ENCODE data around the gene B4GALT5. TPM values are rescaled to one million over a fixed set of nuclear protein-coding genes. Genes with fewer than 3 reads are reported as not detected.
"Not testable (repeated sequence)": the region's sequence is repeated elsewhere in the genome, so short reads cannot be mapped to it uniquely, and the experiment has no call there.

B4GALT5 gene
- total RNA-seq, 1 donor from 2014 or later: 31.0 TPM

- intact Hi-C loops (cut with micrococcal nuclease): no loop called here
- H3K4me1 ChIP-seq: peaks cover 80% of the 10 kb centered on the region
- H3K4me3 ChIP-seq: no peak overlapping the region
These were observed 2.6 kb downstream of the B4GALT5 start for GRCh38 chr20:49710971-49711666.

GRCh38 chr20:49707118-49707517 is 6.6 kb downstream of the B4GALT5 start:
- intact Hi-C loops (cut with micrococcal nuclease): no loop called here
- no peaks in the 10 kb centered on the region for H3K27me3 ChIP-seq (ENCODE audit: low read depth)
- peaks cover 76% of the 10 kb centered on the region for H3K4me1 ChIP-seq
- no peak overlapping the region for H3K4me3 ChIP-seq
- H3K27ac ChIP-seq (replicated peaks): peak overlapping the region; percentile 61
- TF ChIP-seq CTCF (IDR thresholded peaks at IDR 0.05; ENCODE audit: borderline replicate concordance): no peak
- no peaks in the 10 kb centered on the region for H3K9me3 ChIP-seq (replicated peaks)
- no peak for DNase-seq
- no peaks in the 10 kb centered on the region for H3K36me3 ChIP-seq

More at GRCh38 chr20:49710971-49711666, 2.6 kb downstream of the B4GALT5 start:
- Histone ChIP-seq H3K27ac (replicated peaks) (no peak overlapping the region), H3K36me3 (no peaks in the 10 kb centered on the region), H3K27me3 (ENCODE audit: low read depth) (no peaks in the 10 kb centered on the region), H3K9me3 (replicated peaks) (no peaks in the 10 kb centered on the region)
- DNase-seq: no peak
- no peak for TF ChIP-seq CTCF (IDR thresholded peaks at IDR 0.05; ENCODE audit: borderline replicate concordance)

GRCh38 chr20:49706630-49707091 is 7.0 kb downstream of the B4GALT5 start:
- no peak for DNase-seq
- H3K36me3 ChIP-seq: no peaks in the 10 kb centered on the region
- intact Hi-C loops (cut with micrococcal nuclease): no loop called here
- H3K4me1 ChIP-seq: peaks cover 74% of the 10 kb centered on the region
- H3K27ac ChIP-seq (replicated peaks): peak overlapping the region; percentile 61
- no peak for TF ChIP-seq CTCF (IDR thresholded peaks at IDR 0.05; ENCODE audit: borderline replicate concordance)
- H3K9me3 ChIP-seq (replicated peaks): no peaks in the 10 kb centered on the region
- H3K4me3 ChIP-seq: no peak overlapping the region
- H3K27me3 ChIP-seq (ENCODE audit: low read depth): no peaks in the 10 kb centered on the region

GRCh38 chr20:49705893-49706292 is 7.8 kb downstream of the B4GALT5 start:
- H3K9me3 ChIP-seq (replicated peaks); H3K4me3 ChIP-seq; H3K27me3 ChIP-seq (ENCODE audit: low read depth); intact Hi-C loops (cut with micrococcal nuclease); H3K36me3 ChIP-seq; H3K27ac ChIP-seq (replicated peaks); DNase-seq: not testable (repeated sequence)
- H3K4me1 ChIP-seq: peaks cover 74% of the 10 kb centered on the region

GRCh38 chr20:49705358-49705757 is 8.3 kb downstream of the B4GALT5 start:
- peak overlapping the region; percentile 27 for H3K27ac ChIP-seq (replicated peaks)
- H3K36me3 ChIP-seq: no peaks in the 10 kb centered on the region
- peaks cover 74% of the 10 kb centered on the region for H3K4me1 ChIP-seq
- no peaks in the 10 kb centered on the region for H3K9me3 ChIP-seq (replicated peaks)
- DNase-seq: no peak
- no peak for TF ChIP-seq CTCF (IDR thresholded peaks at IDR 0.05; ENCODE audit: borderline replicate concordance)
- intact Hi-C loops (cut with micrococcal nuclease): no loop called here
- no peaks in the 10 kb centered on the region for H3K27me3 ChIP-seq (ENCODE audit: low read depth)
- H3K4me3 ChIP-seq: no peak overlapping the region

GRCh38 chr20:49704932-49705336 is 8.7 kb downstream of the B4GALT5 start:
- Histone ChIP-seq H3K27me3 (ENCODE audit: low read depth) (no peaks in the 10 kb centered on the region), H3K4me3 (no peak overlapping the region), H3K36me3 (no peaks in the 10 kb centered on the region), H3K27ac (replicated peaks) (peak overlapping the region; percentile 27), H3K4me1 (peaks cover 74% of the 10 kb centered on the region), H3K9me3 (replicated peaks) (no peaks in the 10 kb centered on the region)
- no peak for DNase-seq
- TF ChIP-seq CTCF (IDR thresholded peaks at IDR 0.05; ENCODE audit: borderline replicate concordance): no peak
- intact Hi-C loops (cut with micrococcal nuclease): no loop called here
